SK-N-DZ (cell line): ENCODE measurements around the gene OR13H1. TPM values are rescaled to one million over a fixed set of nuclear protein-coding genes. Genes with fewer than 3 reads are reported as not detected.
"Not testable (repeated sequence)": the region's sequence is repeated elsewhere in the genome, so short reads cannot be mapped to it uniquely, and the experiment has no call there.

Experiments
- DNase-seq: peaks from one replicate; pipeline ENCODE4 v3.0.0-alpha.2; 2015; ENCODE audit warnings: low spot score
- polyA plus RNA-seq, 2 experiments: library from polyadenylated mRNA; depleted of rRNA; stranded (reverse); fragments of >200 nt; gene quantifications; 2 replicates each; pipeline ENCODE4 v1.2.3, GENCODE V29; 2014

Gene OR13H1, protein sequence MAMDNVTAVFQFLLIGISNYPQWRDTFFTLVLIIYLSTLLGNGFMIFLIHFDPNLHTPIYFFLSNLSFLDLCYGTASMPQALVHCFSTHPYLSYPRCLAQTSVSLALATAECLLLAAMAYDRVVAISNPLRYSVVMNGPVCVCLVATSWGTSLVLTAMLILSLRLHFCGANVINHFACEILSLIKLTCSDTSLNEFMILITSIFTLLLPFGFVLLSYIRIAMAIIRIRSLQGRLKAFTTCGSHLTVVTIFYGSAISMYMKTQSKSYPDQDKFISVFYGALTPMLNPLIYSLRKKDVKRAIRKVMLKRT
- not detected in 2 replicates for polyA plus RNA-seq (2014; cell fraction: cytosol; rRNA removed)
- not detected in 2 replicates for polyA plus RNA-seq (2014; cell fraction: nucleus; rRNA removed)

GRCh38 chrX:131543774-131544173, at the start of gene OR13H1:
OR13H1 (plus strand) TSS chrX:131544074; CDS start chrX:131544074, 0 bp downstream.
- no peak for DNase-seq

DNA sequence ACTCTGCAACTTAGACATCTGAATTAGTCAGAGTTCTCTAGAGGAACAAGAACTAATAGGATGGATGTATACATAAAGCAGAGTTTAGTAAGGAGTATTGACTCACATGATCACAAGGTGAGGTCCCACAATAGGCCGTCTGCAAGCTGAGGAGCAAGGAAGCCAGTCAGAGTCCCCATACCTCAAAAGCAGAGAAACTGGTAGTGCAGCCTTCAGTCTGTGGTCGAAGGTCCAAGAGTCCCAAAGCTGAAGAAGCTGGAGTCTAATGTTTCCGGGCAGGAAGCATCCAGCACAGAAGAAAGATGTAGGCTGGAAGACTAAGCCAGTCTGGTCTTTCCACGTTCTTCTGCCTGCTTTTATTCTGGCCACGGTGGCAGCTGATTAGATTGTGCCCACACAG, 42.3 kb upstream of the OR13H1 start:
- DNase-seq, result not testable (repeated sequence)

GRCh38 chrX:131513159-131513914, 30.5 kb upstream of the OR13H1 start:
- no peak for DNase-seq

DNA sequence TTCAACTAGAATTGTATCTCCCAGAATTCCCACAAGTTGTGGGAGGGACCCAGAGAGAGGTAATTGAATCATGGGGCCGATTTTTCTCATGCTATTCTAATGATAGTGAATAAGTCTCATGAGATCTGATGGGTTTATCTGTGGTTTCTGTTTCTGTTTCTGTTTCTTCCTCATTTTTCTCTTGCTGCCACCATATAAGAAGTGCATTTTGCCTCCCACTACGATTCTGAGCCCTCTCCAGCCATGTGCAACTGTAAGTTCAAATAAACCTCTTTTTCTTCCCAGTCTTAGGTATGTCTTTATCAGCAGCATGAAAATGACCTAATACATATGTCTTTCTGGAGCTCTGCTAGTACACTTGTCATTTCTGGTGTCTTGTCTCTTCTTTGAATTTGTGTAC, 22.1 kb upstream of the OR13H1 start:
- no peak for DNase-seq

DNA sequence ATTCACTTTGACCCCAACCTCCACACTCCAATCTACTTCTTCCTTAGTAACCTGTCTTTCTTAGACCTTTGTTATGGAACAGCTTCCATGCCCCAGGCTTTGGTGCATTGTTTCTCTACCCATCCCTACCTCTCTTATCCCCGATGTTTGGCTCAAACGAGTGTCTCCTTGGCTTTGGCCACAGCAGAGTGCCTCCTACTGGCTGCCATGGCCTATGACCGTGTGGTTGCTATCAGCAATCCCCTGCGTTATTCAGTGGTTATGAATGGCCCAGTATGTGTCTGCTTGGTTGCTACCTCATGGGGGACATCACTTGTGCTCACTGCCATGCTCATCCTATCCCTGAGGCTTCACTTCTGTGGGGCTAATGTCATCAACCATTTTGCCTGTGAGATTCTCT, 344 bp downstream of the OR13H1 start:
- DNase-seq, result no peak

DNA sequence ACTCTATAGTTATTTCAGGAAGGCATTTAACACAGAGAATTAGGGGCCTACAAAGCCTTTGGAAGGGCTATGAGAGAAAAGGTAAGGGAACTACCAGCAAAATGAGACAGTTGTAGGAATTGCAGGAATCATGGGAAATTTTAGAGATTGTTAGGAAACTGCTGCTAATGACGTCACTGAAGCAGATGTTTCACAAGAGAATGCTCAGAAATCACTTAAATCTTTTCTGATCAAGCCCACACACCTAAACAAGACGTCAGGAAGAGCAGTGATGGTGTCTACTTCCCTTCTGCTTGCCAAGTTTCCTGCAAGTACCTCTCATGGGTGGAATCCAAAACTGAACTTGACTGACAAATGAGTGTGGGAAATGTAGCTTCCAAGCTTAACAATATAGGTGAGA, 5.1 kb downstream of the OR13H1 start:
- DNase-seq, result no peak

DNA sequence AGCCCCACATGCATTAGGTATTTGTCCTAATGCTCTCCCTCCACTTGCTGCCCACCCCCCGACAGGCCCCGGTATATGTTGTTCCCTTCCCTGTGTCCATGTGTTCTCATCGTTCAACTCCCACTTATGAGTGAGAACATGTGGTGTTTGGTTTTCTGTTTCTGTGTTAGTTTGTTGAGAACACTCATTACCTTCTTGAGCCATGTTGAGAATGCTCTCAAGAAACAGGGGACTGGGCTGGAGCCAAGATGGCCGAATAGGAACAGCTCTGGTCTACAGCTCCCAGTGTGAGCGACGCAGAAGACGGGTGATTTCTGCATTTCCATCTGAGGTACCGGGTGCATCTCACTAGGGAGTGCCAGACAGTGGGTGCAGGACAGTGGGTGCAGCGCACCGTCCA, 8.6 kb downstream of the OR13H1 start:
- DNase-seq, result not testable (repeated sequence)

DNA sequence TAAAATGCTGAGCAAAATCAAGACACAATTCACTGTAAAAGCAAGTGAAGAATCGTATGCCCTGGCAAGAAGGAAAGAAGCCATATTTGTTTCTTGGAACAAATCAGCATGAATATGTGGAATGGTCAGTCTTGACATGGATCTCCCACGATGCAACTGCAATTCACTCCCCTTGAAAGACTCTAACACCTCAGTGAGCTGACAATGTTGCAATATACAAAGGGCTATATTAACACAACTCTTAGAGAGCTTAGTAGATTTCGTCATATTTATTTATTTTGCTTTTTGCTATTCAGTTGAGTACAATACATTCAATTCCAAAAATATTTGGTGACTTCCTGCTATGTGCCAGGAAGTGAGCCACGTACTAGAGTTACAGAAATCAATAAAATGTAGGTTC, 14.7 kb downstream of the OR13H1 start:
- no peak for DNase-seq

DNA sequence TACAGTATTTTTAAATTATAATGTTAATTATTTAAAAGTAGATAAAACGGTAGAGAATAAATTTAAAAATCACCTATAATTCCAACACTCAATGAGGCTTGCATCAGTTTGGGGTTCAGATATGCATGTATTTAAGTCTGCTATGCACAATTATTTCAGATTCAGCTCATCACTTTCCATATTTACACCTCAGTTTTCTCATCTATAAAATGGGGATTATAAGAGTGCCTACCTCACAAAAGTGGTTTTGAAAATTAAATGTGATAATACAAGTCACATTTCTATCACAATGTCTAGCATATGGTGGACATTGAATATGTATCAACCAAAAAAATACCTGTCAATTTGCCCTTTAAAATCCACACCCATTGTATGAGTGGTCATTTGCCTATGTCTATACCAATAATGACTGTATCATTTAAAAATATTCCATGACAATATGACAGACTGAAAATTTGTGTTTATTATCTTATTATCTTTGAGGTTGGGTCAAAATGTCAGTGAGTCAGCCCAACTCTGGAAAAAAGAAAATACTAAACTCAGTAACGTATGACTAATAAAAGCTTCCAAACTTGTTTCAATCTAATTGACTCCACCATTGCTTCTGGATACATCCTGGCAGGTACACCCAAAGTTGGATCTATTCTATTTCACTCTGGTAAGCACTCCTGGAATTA, 20.8 kb downstream of the OR13H1 start:
- DNase-seq, result no peak

DNA sequence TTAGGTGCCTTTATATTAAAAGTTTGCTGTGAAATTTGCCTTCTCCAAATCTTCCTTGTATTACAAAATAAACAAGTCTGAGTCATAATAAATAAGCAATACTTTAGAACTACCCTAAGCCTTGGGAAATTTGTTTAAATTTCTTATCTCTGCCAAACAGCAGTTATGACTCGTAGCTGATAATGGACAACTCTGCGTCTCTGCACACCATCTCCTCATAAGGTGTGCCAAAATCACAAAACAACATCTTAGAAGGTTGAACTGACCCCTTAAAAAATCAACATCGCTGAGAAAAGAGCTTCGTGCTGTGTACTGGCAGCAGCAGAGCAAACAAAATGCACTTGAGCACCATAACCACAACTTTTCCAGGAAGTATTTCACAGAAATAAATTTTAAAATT, 22.0 kb downstream of the OR13H1 start:
- DNase-seq, result no peak

- DNase-seq, result no peak
These were observed 27.5 kb downstream of the OR13H1 start for GRCh38 chrX:131571348-131571747.

GRCh38 chrX:131572372-131573014, 28.6 kb downstream of the OR13H1 start:
- DNase-seq, result no peak

- no peak for DNase-seq
These were observed 33.5 kb downstream of the OR13H1 start for GRCh38 chrX:131577413-131577812.

GRCh38 chrX:131577999-131578734, 34.3 kb downstream of the OR13H1 start:
- no peak for DNase-seq

GRCh38 chrX:131578735-131579367, 35.0 kb downstream of the OR13H1 start:
- DNase-seq, result not testable (repeated sequence)

GRCh38 chrX:131588995-131589394, 45.1 kb downstream of the OR13H1 start:
- DNase-seq, result no peak
